GM20431 (cell line): ENCODE results near the gene FAM174C.

Source experiments
- in situ Hi-C: fragments of 300-500 bp; cut with MseI, MboI; formaldehyde crosslinking; loops from one replicate; pipeline ENCODE4 v1.15.0; 2020; ENCODE audit warnings: low sequenced_read_pairs; ENCODE audit not compliant: unreplicated experiment

FAM174C gene

DNA sequence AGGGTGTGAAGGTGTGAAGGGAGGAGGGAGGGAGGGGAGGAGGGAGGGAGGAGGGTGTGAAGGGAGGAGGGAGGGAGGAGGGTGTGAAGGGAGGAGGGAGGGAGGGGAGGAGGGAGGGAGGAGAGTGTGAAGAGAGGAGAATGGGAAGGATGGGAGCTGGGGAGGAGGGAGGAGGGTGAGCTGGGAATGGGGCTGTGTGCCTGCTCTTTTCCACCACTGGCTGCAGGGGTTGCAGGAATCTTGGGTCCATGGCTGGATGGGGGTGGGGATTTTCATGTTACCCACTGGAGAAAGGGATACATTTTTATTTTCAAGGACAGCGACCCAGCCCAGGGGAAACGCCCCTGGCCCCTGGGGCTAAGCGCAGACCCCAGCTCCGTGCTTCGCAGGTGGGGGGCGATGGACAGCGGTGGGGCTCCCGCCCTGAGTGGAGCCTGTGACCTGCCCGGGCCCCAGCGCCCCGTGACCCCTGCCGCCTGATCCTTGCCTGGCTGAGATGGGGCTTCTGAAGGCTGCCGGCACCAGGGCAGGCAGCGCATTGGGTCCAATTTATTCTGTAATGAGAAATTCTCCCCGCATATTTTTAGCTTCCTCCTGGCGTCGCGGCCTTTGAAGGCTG, 7.4 kb downstream of the FAM174C start:
- in situ Hi-C loops = loop anchor here (25.0 kb wide), 1 partner anchor 105 kb away; the partner anchor contains the start of gene NDUFS7

DNA sequence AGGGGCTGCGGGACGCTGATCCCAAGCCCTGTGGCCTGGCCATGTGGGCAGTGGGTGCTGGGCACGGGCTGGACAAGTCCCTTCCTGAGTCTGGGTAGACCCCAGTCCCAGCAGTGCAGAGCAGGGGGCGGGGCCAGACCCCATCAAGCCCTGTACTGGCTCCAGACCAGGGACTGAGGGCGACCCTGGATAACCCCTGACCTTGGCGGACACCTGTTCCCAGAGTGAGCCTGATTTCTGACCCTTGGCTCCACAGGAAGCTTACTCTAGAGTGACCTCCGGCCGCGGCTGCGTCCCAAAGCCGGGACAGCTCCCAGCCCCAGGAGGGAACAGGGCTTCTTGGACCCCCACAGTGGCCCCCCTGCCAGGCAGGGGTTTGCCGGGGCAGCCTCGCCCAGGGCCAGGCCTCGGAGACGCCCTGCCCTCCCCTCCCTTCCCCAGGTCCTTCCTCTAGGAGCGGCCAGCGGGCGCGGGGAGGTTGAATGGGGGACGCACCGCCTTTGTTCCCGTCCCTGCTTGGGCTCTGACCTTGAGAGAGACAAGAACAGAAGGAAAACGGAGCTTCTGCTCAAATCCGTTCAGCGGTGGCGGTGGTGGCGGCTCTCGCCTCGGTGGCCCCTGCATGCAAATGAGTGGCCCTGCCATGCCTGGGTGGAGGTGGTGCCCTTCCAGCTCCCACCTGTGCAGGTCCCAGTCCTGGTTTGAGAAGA, 8.0 kb downstream of the FAM174C start:
- in situ Hi-C loops = loop anchor here (25.0 kb wide), 1 partner anchor 104 kb away; the partner anchor contains the start of gene NDUFS7

DNA sequence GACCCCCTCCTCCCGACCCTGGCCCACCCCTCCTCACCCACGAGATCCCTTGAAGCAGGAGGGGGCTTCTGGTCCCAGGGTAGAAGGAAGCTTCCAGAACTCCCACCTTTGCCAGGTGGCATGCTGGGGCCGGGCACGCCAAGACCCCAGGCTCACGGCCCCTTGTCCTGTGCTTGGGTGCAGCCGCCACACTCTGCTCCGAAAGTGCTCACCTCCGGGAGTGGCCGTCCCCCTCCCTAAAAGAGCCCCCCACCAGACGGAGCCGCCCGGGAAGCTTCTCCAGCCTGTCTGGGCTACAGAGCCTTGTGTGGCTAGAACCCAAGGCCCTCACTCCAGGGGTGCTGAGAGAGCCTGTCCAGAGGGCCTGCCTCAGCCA, 8.6 kb downstream of the FAM174C start:
- in situ Hi-C loops = loop anchor here (25.0 kb wide), 1 partner anchor 103 kb away; the partner anchor contains the start of gene NDUFS7

GRCh38 chr19:1284293-1284978, 9.1 kb downstream of the FAM174C start:
- in situ Hi-C loops = loop anchor here (25.0 kb wide), 1 partner anchor 103 kb away; the partner anchor contains the start of gene NDUFS7

DNA sequence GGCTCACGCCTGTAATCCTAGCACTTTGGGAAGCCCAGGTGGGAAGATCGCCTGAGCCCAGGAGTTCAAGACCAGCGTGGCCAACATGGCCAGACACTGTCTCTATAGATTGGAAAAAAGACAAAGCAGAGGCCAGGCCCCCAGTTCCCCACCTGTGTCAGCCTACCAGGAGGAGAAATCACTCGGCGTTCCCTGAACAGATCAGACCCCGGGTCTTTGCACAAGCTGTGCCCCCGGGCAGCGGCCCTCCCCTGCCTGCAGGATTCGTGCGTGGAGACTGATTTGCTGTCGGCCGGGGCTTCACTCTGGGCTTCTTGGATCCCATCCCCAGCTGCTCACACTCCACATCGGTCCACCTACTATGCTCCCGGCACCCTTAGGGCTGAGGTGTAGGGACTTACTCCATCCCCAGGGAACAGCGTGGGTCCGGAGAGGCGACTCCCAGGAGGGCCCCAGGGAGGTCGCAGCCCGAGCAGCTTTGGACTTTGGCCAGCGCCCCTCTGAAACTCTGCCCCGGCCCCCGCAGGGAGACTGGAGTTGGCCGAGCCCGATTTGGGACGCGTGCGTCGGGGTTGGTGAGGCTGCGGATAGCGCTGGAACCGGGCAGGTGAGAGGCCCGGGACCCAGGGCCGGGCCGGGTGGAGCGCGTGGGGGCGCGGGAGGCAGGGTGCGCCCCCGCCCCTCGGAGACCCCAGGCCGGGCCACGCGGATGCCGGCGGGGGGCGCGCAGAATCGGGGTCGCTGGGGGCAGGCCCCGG, 9.8 kb downstream of the FAM174C start:
- in situ Hi-C loops = loop anchor here (25.0 kb wide), 1 partner anchor 102 kb away; the partner anchor contains the start of gene NDUFS7

DNA sequence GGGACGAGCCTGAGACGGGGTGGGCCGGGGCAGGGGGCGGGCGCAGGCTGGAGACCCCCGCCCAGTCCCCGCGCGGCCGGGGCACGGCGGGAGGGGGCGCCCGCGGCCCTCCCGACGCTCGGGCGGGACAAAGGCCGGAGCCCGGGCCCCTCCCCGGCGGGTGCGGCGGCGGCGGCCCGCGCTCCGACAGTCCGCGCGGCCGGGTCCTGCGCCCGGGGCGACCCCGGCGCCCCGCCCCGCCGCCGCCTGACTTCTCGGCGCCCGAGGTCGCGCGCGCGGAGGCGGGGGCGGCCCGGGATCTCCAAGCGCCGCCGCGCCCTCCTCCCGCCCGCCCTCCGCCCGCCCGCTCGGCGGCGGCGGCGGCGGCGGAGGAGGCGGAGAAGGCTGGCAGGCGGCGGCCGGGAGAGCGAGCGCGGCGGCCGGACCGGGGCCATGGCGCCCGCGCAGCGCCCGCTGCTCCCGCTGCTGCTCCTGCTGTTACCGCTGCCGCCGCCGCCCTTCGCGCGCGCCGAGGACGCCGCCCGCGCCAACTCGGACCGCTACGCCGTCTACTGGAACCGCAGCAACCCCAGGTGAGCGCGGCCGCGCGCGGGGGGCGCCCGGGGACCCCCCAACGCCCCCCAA, 10.5 kb downstream of the FAM174C start, which contains the start of gene EFNA2:
Gene EFNA2 (plus strand): TSS at position 137 of the 624 bp plus-strand sequence. CDS start 296 bp downstream, at position 433.
- in situ Hi-C loops = loop anchor here (25.0 kb wide), 1 partner anchor 101 kb away; the partner anchor contains the start of gene NDUFS7

- in situ Hi-C loops = loop anchor here (25.0 kb wide), 1 partner anchor 101 kb away; the partner anchor contains the start of gene NDUFS7
Observed at GRCh38 chr19:1286487-1287353, 11.4 kb downstream of the FAM174C start.

- in situ Hi-C loops = loop anchor here (25.0 kb wide), 1 partner anchor 100 kb away; the partner anchor contains the start of gene NDUFS7
Observed at GRCh38 chr19:1287354-1288225, 12.3 kb downstream of the FAM174C start.

- in situ Hi-C loops = loop anchor here (25.0 kb wide), 1 partner anchor 99 kb away; the partner anchor contains the start of gene NDUFS7
Observed at GRCh38 chr19:1288226-1288612, 12.9 kb downstream of the FAM174C start.

GRCh38 chr19:1288833-1289685, 13.7 kb downstream of the FAM174C start:
- in situ Hi-C loops = loop anchor here (25.0 kb wide), 1 partner anchor 98 kb away; the partner anchor contains the start of gene NDUFS7

DNA sequence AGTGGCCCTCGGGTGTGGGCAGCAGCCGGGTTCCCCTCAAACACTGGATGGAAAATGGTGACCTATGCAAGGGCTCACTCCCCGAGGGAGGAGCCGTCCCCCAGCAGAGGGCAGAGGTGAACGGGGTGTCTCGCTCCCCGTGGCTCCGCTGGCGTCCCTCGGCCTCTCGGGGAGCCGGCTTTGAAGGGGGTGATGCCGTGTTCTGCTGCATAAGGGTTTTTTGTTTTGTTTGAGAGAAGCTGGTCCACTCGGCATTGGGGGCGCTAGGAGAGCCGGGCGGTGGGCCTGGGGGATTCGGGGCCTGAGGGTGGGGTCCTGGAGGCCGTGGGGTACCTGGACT, 14.3 kb downstream of the FAM174C start:
- in situ Hi-C loops = loop anchor here (25.0 kb wide), 1 partner anchor 98 kb away; the partner anchor contains the start of gene NDUFS7

DNA sequence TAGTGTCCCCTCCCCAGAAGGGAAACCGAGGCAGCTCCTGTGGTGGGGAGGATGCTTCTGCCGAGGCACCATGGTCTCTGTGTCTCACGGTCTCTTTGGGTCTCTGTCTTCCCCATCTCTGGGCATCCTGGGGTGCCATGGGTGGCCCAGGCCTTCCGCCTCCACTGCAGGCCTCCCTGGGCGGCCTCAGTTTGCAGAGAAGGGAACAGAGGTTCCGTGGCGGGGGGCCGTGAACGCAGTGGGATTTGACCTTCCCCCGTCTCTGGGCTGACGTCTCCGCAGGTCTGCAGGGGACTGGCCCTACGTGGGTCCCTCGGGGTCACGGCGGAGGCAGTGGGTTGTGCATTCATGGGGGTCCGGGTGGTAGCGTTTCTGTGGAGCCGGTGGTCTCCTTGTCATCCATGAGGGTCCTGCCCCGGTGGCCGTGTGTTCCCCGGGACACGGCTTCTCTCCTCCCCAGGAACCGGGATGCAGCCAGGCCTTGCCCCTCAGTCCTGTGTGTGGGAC, 14.9 kb downstream of the FAM174C start:
- in situ Hi-C loops = loop anchor here (25.0 kb wide), 1 partner anchor 97 kb away; the partner anchor contains the start of gene NDUFS7

GRCh38 chr19:1290703-1291651, 15.6 kb downstream of the FAM174C start:
- in situ Hi-C loops = loop anchor here (25.0 kb wide), 1 partner anchor 96 kb away; the partner anchor contains the start of gene NDUFS7

GRCh38 chr19:1291761-1292418, 16.6 kb downstream of the FAM174C start:
- in situ Hi-C loops = loop anchor here (25.0 kb wide), 1 partner anchor 95 kb away; the partner anchor contains the start of gene NDUFS7
